GM18873 (cell line): Measurements from ENCODE around the gene TEX19.
"Not testable (repeated sequence)": the region's sequence is repeated elsewhere in the genome, so short reads cannot be mapped to it uniquely, and the experiment has no call there.

Experiments
- ATAC-seq: cut with Tn5 transposase; IDR thresholded peaks from one replicate; pipeline ENCODE4 v1.9.1; 2021; ENCODE audit warnings: mild to moderate bottlenecking, moderate library complexity, moderate number of reproducible peaks; ENCODE audit not compliant: unreplicated experiment, low FRiP score

TEX19 gene

GRCh38 chr17:82373072-82373452 lies 14.0 kb downstream of the TEX19 start:
- not testable (repeated sequence) for ATAC-seq

GRCh38 chr17:82373731-82374625 lies 14.9 kb downstream of the TEX19 start:
- no peak for ATAC-seq

- no peak for ATAC-seq
Measured at GRCh38 chr17:82374626-82375331, 15.7 kb downstream of the TEX19 start.

GRCh38 chr17:82375359-82376041 lies 16.5 kb downstream of the TEX19 start:
- ATAC-seq = no peak

- no peak for ATAC-seq
Measured at GRCh38 chr17:82376042-82376730, 17.1 kb downstream of the TEX19 start.

GRCh38 chr17:82377294-82377693 lies 18.2 kb downstream of the TEX19 start:
- not testable (repeated sequence) for ATAC-seq

- no peak for ATAC-seq
Measured at GRCh38 chr17:82377924-82378740, 19.1 kb downstream of the TEX19 start.

- no peak for ATAC-seq
Measured at GRCh38 chr17:82378741-82379021, 19.6 kb downstream of the TEX19 start.

GRCh38 chr17:82380860-82381702 lies 22.0 kb downstream of the TEX19 start:
- ATAC-seq = no peak

- not testable (repeated sequence) for ATAC-seq
Measured at GRCh38 chr17:82381703-82382009, 22.6 kb downstream of the TEX19 start.

- not testable (repeated sequence) for ATAC-seq
Measured at GRCh38 chr17:82382220-82382932, 23.3 kb downstream of the TEX19 start.

- no peak for ATAC-seq
Measured at GRCh38 chr17:82382933-82383255, 23.8 kb downstream of the TEX19 start.

GRCh38 chr17:82383411-82383810 lies 24.4 kb downstream of the TEX19 start:
- ATAC-seq = no peak

GRCh38 chr17:82384051-82384729 lies 25.1 kb downstream of the TEX19 start:
- no peak for ATAC-seq

GRCh38 chr17:82384730-82385481 lies 25.9 kb downstream of the TEX19 start:
- no peak for ATAC-seq

- no peak for ATAC-seq
Measured at GRCh38 chr17:82385559-82386254, 26.7 kb downstream of the TEX19 start.
